Gastrocnemius medialis (tissue), 4 donors: ENCODE results near the gene RAB7A.

ENCODE experiments used
- POLR2A ChIP-seq, 2 donors: fragments of 450-650 bp; IDR thresholded peaks; one replicate each; pipeline ENCODE4 v1.6.1; 2017; ENCODE audit warnings: antibody characterized with exemption in 2 of 2, mild to moderate bottlenecking in 2 of 2, moderate library complexity in 2 of 2
- TF ChIP-seq, protein P1 (sequence below), 5 experiments: fragments of 450-650 bp in 3 of 5; fragments of 200-600 bp in 2 of 5; sonication (generic) in 2 of 5; IDR thresholded peaks in 4 of 5; conservative IDR thresholded peaks in 1 of 5; 1 replicate in 4 of 5; 2 replicates in 1 of 5; pipeline ENCODE4 v1.5.1; 2016 to 2019; ENCODE audit warnings: antibody characterized with exemption in 5 of 5, mild to moderate bottlenecking in 3 of 5, moderate library complexity in 3 of 5

- TF ChIP-seq, protein P1, sequence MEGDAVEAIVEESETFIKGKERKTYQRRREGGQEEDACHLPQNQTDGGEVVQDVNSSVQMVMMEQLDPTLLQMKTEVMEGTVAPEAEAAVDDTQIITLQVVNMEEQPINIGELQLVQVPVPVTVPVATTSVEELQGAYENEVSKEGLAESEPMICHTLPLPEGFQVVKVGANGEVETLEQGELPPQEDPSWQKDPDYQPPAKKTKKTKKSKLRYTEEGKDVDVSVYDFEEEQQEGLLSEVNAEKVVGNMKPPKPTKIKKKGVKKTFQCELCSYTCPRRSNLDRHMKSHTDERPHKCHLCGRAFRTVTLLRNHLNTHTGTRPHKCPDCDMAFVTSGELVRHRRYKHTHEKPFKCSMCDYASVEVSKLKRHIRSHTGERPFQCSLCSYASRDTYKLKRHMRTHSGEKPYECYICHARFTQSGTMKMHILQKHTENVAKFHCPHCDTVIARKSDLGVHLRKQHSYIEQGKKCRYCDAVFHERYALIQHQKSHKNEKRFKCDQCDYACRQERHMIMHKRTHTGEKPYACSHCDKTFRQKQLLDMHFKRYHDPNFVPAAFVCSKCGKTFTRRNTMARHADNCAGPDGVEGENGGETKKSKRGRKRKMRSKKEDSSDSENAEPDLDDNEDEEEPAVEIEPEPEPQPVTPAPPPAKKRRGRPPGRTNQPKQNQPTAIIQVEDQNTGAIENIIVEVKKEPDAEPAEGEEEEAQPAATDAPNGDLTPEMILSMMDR (IDR thresholded peaks at IDR 0.05 in 4 of 5, conservative IDR thresholded peaks at IDR 0.05 in 1 of 5), result no peak
- no peak for TF ChIP-seq POLR2A (IDR thresholded peaks at IDR 0.05)
These were observed 77.3 kb downstream of the RAB7A start for GRCh38 chr3:128803307-128803706.
